Right lobe of liver (tissue), 6 donors: Measurements from ENCODE around the gene GRID1. TPM values are rescaled to one million over a fixed set of nuclear protein-coding genes. Genes with fewer than 3 reads are reported as not detected.

Experiments
- ATAC-seq, 4 donors: fragments of 200-7000 bp; cut with Tn5 transposase; one replicate each; pipeline ENCODE4 v1.9.1; 2020; ENCODE audit warnings: mild to moderate bottlenecking in 4 of 4, moderate library complexity in 4 of 4
- DNase-seq, 3 donors: peaks; one replicate each; pipeline ENCODE4 v3.0.0-alpha.2; 2020
- H3K27ac ChIP-seq, 3 donors: fragments of 200-600 bp; one replicate each; pipeline ENCODE4 v1.8.0; 2022
- H3K27me3 ChIP-seq, 2 donors: fragments of 200-600 bp; one replicate each; pipeline ENCODE4 v1.8.0; 2022
- H3K36me3 ChIP-seq, 4 donors: fragments of 200-600 bp; sonication (generic) in 1 of 4; one replicate each; pipeline versions ENCODE4 v1.5.1 to v1.8.0; 2017 to 2022; ENCODE audit warnings: control low read depth in 1 of 4
- H3K4me1 ChIP-seq, 4 donors: fragments of 200-600 bp; sonication (generic) in 1 of 4; one replicate each; pipeline versions ENCODE4 v1.5.1 to v1.8.0; 2017 to 2022; ENCODE audit warnings: control low read depth in 1 of 4
- H3K4me3 ChIP-seq, 3 donors: fragments of 200-600 bp; one replicate each; pipeline ENCODE4 v1.8.0; 2022
- H3K9me3 ChIP-seq, 4 donors: fragments of 200-600 bp; sonication (generic) in 1 of 4; one replicate each; pipeline versions ENCODE4 v1.5.1 to v1.8.0; 2017 to 2022; ENCODE audit warnings: control low read depth in 1 of 4
- CTCF ChIP-seq, 4 donors: fragments of 200-600 bp in 3 of 4; fragments of 450-650 bp in 1 of 4; IDR thresholded peaks; one replicate each; pipeline versions ENCODE4 v1.5.1 to v1.8.0; 2016 to 2022; ENCODE audit warnings: antibody characterized with exemption in 4 of 4, mild to moderate bottlenecking in 2 of 4
- POLR2A ChIP-seq: fragments of 450-650 bp; IDR thresholded peaks from one replicate; pipeline ENCODE4 v1.6.1; 2017; ENCODE audit warnings: antibody characterized with exemption, mild to moderate bottlenecking
- WGBS: methylation state at CpG from one replicate; pipeline ENCODE4 v1.1.6; 2018; ENCODE audit warnings: low coverage, low lambda C conversion rate; ENCODE audit not compliant: insufficient coverage; ENCODE audit errors: missing lambda C conversion rate; 5-methylcytosine and 5-hydroxymethylcytosine counted together
- intact Hi-C, 2 donors: fragments of 100-400 bp; cut with DNase I; formaldehyde crosslinking; loops; one replicate each; pipeline versions ENCODE4 v1.11.2 to v1.14.1; 2022
- total RNA-seq, 6 experiments: library from RNA; depleted of rRNA in 2 of 6; stranded (reverse); fragments of >200 nt in 2 of 6; fragmentation: NEBNext Ultra II Directional in 3 of 6; extraction: Animal tissue kit (Norgen Biotek cat#: 25700) in 3 of 6; gene quantifications; one replicate each; pipeline versions ENCODE4 v1.1.0 to v1.2.4, GENCODE V29; 2016 to 2023
- donor health status: DM: no; HTN: yes; CAD: no.
- donor health status: DM: no; HTN: no; CAD: no.
- donor health status: DM: no; HTN: no; CAD: no.
- donor health status: DM: no; HTN: yes; CAD: no.
- donor health status: DM: no; HTN: yes; CAD: no.

Gene GRID1
- total RNA-seq, 6 experiments from 2014 or later, result 0.05 to 1.9 (median 0.81) TPM

- Histone ChIP-seq H3K4me3 (no peak overlapping the region), H3K4me1 (no peaks in the 10 kb centered on the region), H3K9me3 (no peaks in the 10 kb centered on the region), H3K36me3 (no peaks in the 10 kb centered on the region), H3K27me3 (no peaks in the 10 kb centered on the region), H3K27ac (no peak overlapping the region)
- ATAC-seq (no peak), DNase-seq (no peak)
- TF ChIP-seq CTCF (IDR thresholded peaks at IDR 0.05) (no peak), POLR2A (no peak)
- intact Hi-C loops, result no loop called here
- WGBS, result 64% methylated on average over 2 of the region's 2 CpGs
Observed at GRCh38 chr10:85614566-85614965, 752.0 kb downstream of the GRID1 start.

GRCh38 chr10:85613391-85613790 lies 753.2 kb downstream of the GRID1 start:
- no peak overlapping the region for H3K4me3 ChIP-seq
- no peaks in the 10 kb centered on the region for H3K4me1 ChIP-seq
- H3K27ac ChIP-seq, result no peak overlapping the region
- DNase-seq, result no peak
- intact Hi-C loops, result no loop called here
- no peak for ATAC-seq
- TF ChIP-seq POLR2A (no peak), CTCF (IDR thresholded peaks at IDR 0.05) (no peak)
- H3K36me3 ChIP-seq, result no peaks in the 10 kb centered on the region
- H3K9me3 ChIP-seq, result no peaks in the 10 kb centered on the region
- no peaks in the 10 kb centered on the region for H3K27me3 ChIP-seq
- WGBS, result 85% methylated on average over 4 of the region's 10 CpGs

- no peak for DNase-seq
- WGBS, result 32% methylated on average over 5 of the region's 6 CpGs
- intact Hi-C loops, result no loop called here
- Histone ChIP-seq H3K36me3 (no peaks in the 10 kb centered on the region), H3K4me3 (no peak overlapping the region), H3K27ac (no peak overlapping the region), H3K4me1 (no peaks in the 10 kb centered on the region), H3K9me3 (no peaks in the 10 kb centered on the region), H3K27me3 (no peaks in the 10 kb centered on the region)
- TF ChIP-seq CTCF (IDR thresholded peaks at IDR 0.05) (no peak), POLR2A (no peak)
- ATAC-seq, result no peak
Observed at GRCh38 chr10:85612833-85613232, 753.8 kb downstream of the GRID1 start.

- no peak for TF ChIP-seq CTCF (IDR thresholded peaks at IDR 0.05)
- TF ChIP-seq POLR2A, result no peak
- Histone ChIP-seq H3K36me3 (no peaks in the 10 kb centered on the region), H3K9me3 (no peaks in the 10 kb centered on the region), H3K4me3 (no peak overlapping the region), H3K27ac (no peak overlapping the region), H3K27me3 (no peaks in the 10 kb centered on the region), H3K4me1 (no peaks in the 10 kb centered on the region)
- no peak for DNase-seq
- 21% methylated on average over 3 of the region's 3 CpGs for WGBS
- intact Hi-C loops, result no loop called here
- peak in 1 of 4 donors; percentile 31 for ATAC-seq
Observed at GRCh38 chr10:85612378-85612775, 754.2 kb downstream of the GRID1 start.
